ENCODE results near the gene PRSS27. TPM values are rescaled to one million over a fixed set of nuclear protein-coding genes. Genes with fewer than 3 reads are reported as not detected.

PRSS27 gene
- total RNA-seq, 2 experiments from 2014 or later = 1.2 to 1.4 TPM

DNA sequence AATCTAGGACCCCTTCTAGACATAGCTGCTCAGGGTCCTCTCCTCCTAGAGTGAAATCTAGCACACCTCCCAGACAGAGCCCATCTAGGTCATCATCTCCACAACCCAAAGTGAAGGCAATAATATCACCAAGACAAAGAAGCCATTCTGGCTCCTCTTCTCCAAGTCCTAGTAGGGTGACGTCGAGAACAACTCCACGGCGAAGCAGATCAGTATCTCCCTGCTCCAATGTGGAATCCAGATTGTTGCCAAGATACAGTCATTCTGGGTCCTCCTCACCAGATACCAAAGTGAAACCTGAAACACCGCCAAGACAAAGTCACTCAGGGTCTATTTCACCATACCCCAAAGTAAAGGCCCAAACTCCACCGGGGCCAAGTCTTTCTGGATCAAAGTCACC is 43.1 kb upstream of the PRSS27 start:
- Mint-ChIP-seq H3K36me3 (ENCODE audit: low read depth) (peaks cover 94% of the 10 kb centered on the region), H3K9me3 (no peaks in the 10 kb centered on the region), H3K4me1 (ENCODE audit: low read depth) (peaks cover 13% of the 10 kb centered on the region), H3K4me3 (no peak overlapping the region), H3K27ac (no peak overlapping the region), H3K27me3 (no peaks in the 10 kb centered on the region)
- intact Hi-C loops (cut with micrococcal nuclease) = no loop called here
- TF ChIP-seq, protein P1, sequence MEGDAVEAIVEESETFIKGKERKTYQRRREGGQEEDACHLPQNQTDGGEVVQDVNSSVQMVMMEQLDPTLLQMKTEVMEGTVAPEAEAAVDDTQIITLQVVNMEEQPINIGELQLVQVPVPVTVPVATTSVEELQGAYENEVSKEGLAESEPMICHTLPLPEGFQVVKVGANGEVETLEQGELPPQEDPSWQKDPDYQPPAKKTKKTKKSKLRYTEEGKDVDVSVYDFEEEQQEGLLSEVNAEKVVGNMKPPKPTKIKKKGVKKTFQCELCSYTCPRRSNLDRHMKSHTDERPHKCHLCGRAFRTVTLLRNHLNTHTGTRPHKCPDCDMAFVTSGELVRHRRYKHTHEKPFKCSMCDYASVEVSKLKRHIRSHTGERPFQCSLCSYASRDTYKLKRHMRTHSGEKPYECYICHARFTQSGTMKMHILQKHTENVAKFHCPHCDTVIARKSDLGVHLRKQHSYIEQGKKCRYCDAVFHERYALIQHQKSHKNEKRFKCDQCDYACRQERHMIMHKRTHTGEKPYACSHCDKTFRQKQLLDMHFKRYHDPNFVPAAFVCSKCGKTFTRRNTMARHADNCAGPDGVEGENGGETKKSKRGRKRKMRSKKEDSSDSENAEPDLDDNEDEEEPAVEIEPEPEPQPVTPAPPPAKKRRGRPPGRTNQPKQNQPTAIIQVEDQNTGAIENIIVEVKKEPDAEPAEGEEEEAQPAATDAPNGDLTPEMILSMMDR (IDR thresholded peaks at IDR 0.05) = no peak
- DNase-seq = no peak
- ChIA-PET POLR2A (interaction anchor here (1.2 to 4.6 kb wide), 7 partner anchors 8 to 22 kb away, joined by 3 to 45 read pairs (median 6); partner anchors contain the start of gene SRRM2), CTCF (no interaction called here)
- ATAC-seq = no peak

DNA sequence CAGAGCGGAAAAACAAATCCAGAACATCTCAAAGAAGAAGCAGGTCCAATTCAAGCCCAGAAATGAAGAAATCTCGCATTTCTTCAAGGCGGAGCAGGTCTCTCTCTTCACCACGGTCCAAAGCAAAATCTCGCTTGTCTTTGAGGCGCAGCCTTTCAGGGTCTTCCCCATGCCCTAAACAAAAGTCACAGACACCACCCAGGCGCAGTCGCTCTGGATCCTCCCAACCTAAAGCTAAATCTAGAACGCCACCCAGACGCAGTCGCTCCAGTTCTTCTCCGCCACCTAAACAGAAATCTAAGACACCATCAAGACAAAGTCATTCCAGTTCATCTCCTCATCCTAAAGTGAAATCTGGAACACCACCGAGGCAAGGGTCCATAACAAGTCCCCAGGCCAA is 42.7 kb upstream of the PRSS27 start:
- intact Hi-C loops (cut with micrococcal nuclease) = no loop called here
- TF ChIP-seq, protein P1 (IDR thresholded peaks at IDR 0.05) = no peak
- Mint-ChIP-seq H3K27ac (no peak overlapping the region), H3K4me3 (no peak overlapping the region), H3K27me3 (no peaks in the 10 kb centered on the region), H3K4me1 (ENCODE audit: low read depth) (peaks cover 13% of the 10 kb centered on the region), H3K9me3 (no peaks in the 10 kb centered on the region), H3K36me3 (ENCODE audit: low read depth) (peaks cover 94% of the 10 kb centered on the region)
- CTCF ChIA-PET = no interaction called here
- no peak for ATAC-seq
- no peak for DNase-seq
- POLR2A ChIA-PET = interaction anchor here (1.4 to 4.6 kb wide), 6 partner anchors 9 to 22 kb away, joined by 5 to 45 read pairs (median 6); partner anchors contain the start of gene SRRM2

DNA sequence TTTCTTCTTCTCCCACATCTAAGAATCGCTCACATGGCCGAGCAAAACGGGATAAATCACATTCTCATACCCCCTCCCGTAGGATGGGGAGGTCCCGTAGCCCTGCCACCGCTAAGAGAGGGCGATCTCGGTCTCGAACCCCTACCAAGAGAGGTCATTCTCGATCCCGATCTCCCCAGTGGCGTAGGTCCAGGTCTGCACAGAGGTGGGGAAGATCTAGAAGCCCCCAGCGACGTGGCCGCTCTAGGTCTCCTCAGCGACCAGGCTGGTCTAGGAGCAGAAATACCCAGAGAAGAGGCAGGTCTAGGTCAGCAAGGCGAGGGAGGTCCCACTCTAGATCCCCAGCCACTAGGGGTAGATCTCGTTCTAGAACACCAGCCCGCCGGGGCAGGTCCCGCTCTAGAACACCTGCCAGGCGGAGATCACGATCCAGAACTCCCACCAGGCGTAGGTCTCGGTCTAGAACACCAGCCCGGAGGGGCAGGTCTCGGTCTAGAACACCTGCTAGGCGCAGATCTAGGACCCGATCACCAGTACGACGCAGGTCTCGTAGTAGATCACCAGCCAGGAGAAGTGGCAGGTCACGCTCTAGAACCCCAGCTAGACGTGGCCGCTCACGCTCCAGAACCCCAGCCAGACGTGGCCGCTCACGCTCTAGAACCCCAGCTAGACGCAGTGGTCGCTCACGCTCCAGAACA is 42.0 kb upstream of the PRSS27 start:
- Mint-ChIP-seq H3K27ac (no peak overlapping the region), H3K4me1 (ENCODE audit: low read depth) (peaks cover 18% of the 10 kb centered on the region), H3K27me3 (no peaks in the 10 kb centered on the region), H3K36me3 (ENCODE audit: low read depth) (peaks cover 98% of the 10 kb centered on the region), H3K4me3 (no peak overlapping the region), H3K9me3 (no peaks in the 10 kb centered on the region)
- no peak for ATAC-seq
- intact Hi-C loops (cut with micrococcal nuclease) = no loop called here
- no peak for DNase-seq
- ChIA-PET POLR2A (interaction anchor here (1.4 to 4.6 kb wide), 6 partner anchors 8 to 23 kb away, joined by 5 to 45 read pairs (median 6); partner anchors contain the start of gene SRRM2), CTCF (no interaction called here)
- TF ChIP-seq, protein P1 (IDR thresholded peaks at IDR 0.05) = no peak

DNA sequence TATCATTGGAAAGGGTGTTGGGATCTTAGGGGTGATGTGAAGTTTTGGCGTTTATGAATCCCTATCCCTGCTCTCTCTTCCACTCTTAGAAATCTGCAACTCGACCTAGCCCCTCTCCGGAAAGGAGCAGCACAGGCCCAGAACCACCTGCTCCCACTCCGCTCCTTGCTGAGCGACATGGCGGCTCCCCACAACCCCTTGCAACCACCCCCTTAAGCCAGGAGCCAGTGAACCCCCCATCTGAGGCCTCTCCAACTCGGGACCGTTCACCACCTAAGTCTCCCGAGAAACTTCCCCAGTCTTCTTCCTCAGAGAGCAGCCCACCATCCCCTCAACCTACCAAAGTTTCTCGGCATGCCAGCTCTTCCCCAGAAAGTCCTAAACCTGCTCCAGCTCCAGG is 41.4 kb upstream of the PRSS27 start:
- peaks cover 23% of the 10 kb centered on the region for H3K4me1 Mint-ChIP-seq (ENCODE audit: low read depth)
- intact Hi-C loops (cut with micrococcal nuclease) = no loop called here

More for the DNA sequence above, 41.4 kb upstream of the PRSS27 start:
- Mint-ChIP-seq H3K27me3 (no peaks in the 10 kb centered on the region), H3K4me3 (no peak overlapping the region), H3K36me3 (ENCODE audit: low read depth) (peaks cover 98% of the 10 kb centered on the region), H3K27ac (no peak overlapping the region), H3K9me3 (no peaks in the 10 kb centered on the region)
- ATAC-seq = no peak
- TF ChIP-seq, protein P1 (IDR thresholded peaks at IDR 0.05) = no peak
- ChIA-PET CTCF (no interaction called here), POLR2A (interaction anchor here (1.7 kb wide), 1 partner anchor 12 kb away, joined by 6 read pairs; no protein-coding TSS in a partner anchor)
- DNase-seq = no peak
